ENCODE data around the gene TINCR.

The TINCR gene

DNA sequence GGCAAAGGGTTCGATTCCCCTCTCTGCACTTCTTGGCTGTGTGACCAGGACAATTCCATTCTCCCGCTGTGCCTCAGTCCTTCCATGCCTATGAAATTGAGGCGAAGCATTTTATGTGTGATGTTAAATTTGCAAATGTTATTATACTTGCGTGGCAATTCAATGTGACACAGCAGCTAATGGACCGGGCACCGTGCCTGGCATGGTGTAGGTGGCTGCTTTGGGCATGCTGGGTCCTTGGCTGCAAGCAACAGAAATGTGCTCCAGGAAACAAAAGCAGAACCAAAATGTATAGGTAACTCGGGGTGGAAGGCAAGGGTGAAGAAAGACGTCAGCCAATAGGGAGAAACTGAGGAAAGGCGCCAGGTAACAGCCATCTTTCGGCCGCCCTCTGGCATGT, 37.1 kb downstream of the TINCR start:
- no peak overlapping the region for H3K27ac ChIP-seq
- TF ChIP-seq, protein P1, sequence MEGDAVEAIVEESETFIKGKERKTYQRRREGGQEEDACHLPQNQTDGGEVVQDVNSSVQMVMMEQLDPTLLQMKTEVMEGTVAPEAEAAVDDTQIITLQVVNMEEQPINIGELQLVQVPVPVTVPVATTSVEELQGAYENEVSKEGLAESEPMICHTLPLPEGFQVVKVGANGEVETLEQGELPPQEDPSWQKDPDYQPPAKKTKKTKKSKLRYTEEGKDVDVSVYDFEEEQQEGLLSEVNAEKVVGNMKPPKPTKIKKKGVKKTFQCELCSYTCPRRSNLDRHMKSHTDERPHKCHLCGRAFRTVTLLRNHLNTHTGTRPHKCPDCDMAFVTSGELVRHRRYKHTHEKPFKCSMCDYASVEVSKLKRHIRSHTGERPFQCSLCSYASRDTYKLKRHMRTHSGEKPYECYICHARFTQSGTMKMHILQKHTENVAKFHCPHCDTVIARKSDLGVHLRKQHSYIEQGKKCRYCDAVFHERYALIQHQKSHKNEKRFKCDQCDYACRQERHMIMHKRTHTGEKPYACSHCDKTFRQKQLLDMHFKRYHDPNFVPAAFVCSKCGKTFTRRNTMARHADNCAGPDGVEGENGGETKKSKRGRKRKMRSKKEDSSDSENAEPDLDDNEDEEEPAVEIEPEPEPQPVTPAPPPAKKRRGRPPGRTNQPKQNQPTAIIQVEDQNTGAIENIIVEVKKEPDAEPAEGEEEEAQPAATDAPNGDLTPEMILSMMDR (conservative IDR thresholded peaks at IDR 0.05) = no peak

DNA sequence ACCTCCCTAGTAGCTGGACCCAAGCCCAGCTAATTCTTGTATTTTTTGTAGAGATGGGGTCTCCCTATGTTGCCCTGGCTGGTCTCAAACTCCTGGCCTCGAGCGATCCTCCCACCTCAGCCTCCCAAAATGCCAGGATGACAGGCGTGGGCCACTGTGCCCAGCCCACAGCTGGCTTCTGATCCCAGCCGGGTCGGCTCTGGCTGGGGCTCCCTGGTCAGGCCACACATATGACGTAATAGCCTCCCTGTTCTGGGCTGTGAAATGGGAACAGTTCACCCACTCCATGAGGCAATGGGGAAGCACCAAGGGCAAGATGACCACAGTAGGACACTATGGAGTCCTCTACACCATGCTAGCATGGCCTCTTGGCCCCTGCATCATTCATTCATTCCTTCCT, 41.1 kb downstream of the TINCR start:
- H3K27ac ChIP-seq = no peak overlapping the region
- TF ChIP-seq, protein P1 (conservative IDR thresholded peaks at IDR 0.05) = no peak

DNA sequence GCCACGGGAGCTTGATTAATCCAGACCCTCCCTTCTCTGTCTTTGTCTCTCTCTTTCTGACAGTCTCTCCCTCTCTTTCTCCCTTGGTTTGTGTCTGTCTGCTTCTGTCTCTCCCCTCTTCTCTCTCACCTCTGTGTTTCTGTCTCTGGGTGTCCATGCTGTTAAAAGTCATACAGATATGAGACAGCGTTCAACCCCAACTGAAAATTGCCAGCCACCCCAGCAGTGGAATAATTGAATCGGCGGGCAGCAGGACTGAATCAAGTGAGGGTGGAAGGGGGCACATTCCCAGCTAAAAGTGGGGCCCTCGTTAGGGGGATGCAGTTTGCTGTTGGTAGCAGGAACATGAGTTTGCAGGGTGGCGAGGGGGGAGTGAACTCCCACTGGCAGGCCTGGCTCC, 43.7 kb downstream of the TINCR start:
- H3K27ac ChIP-seq = no peak overlapping the region
- TF ChIP-seq, protein P1 (conservative IDR thresholded peaks at IDR 0.05) = no peak

DNA sequence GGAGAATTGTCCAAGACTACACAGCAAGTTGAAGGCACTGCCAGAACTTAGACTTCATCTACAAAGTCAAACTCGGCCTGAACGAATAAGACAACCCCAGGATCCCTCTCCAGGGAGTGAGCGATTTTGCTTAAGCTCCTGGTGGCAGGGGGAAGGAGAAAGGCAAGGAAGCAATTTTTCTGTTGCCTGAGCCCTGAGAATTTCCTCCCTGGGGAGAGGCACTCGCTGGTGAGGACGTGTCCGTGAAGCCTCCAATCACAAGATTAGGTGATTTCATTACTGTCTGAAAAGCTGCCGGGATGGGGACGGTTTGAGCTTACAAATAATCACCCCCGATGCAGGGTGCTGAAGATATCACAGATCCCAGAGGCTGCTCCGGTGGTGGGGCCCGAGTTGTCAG, 45.6 kb downstream of the TINCR start:
- no peak overlapping the region for H3K27ac ChIP-seq
- TF ChIP-seq, protein P1 (conservative IDR thresholded peaks at IDR 0.05) = no peak

DNA sequence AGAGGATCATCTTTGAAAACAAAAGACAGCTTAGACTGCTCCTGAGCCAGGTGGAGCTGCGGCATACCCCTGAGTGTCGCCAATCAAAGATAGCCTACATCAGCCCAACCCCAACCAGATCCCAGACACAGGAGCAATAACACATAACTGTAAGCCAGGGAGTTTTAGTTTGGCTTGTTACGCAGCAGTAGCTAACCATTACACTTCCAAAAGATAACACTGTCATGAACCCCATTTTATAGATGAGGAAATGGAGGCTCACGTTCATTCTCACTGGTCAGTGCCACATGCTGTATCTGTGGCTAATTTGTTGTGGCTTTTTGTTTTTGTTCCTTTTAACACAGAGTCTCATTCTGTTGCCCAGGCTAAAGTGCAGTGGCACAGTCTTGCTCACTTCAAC, 47.3 kb downstream of the TINCR start:
- TF ChIP-seq, protein P1 (conservative IDR thresholded peaks at IDR 0.05) = no peak
- no peak overlapping the region for H3K27ac ChIP-seq

DNA sequence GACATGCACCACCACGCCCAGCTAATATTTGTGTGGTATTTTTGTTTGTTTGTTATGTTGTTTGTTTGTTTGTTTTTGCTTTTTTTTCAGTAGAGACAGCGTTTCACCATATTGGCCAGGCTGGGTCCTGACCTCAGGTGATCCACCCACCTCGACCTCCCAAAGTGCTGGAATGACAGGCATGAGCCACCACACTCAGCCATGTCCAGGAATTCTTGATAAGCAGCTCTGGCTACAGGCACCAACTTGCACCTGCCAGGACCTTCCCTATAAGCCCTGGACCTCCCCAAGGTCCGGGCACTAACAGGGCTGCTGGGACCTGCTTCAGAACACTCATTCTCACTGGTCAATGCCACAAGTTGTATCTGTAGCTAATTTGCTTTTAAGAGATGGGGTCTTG, 48.7 kb downstream of the TINCR start:
- no peak overlapping the region for H3K27ac ChIP-seq
- TF ChIP-seq, protein P1 (conservative IDR thresholded peaks at IDR 0.05) = no peak

DNA sequence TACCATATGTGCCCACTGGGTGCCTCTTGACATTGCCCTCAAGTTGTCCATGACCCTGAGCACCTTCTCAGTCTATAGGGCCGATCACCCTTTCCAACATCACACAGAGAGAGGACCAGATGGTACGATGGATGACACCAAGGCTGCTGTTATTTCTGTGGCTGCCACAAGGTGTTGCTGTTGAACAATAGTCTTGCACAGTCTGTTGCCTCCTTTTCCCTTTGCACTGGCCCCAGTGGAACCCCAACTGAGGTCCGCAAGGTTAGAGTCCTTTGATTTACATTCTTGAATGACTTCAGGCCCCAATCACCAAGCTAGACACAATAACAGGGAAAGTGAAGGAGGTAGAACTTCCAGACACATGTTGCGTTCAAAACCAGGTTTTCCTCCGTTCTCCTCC, 52.0 kb downstream of the TINCR start:
- TF ChIP-seq, protein P1 (conservative IDR thresholded peaks at IDR 0.05) = no peak
- no peak overlapping the region for H3K27ac ChIP-seq

DNA sequence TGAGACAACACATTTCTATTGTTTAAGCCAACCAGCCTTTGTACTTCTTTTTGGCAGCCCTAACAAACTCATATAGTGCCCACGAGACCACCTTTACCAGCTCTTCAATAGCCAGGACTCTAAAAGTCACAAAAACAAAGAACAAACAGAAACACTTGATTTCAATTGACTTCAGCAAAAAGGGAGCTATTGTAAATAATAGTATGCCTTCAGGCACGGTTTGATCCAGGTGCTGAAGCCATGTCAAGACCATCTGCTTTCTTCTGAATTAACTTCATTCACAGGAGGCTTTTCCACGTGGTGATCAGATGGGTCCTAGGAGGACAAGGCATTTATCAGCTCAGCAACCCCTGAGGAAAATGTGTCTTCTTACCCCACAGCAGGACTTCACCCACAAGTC, 53.8 kb downstream of the TINCR start:
- no peak overlapping the region for H3K27ac ChIP-seq
- TF ChIP-seq, protein P1 (conservative IDR thresholded peaks at IDR 0.05) = no peak

All from VCaP (cell line).